HEK293T (cell line): ENCODE measurements around the gene REXO1.

Experiments
- ARNT ChIP-seq: fragments of 450-650 bp; IDR thresholded peaks from 2 replicates; pipeline ENCODE4 v1.6.1; 2017; ENCODE audit warnings: mild to moderate bottlenecking
- BHLHE40 ChIP-seq: fragments of 450-650 bp; IDR thresholded peaks from 2 replicates; pipeline ENCODE4 v1.6.1; 2016; ENCODE audit warnings: mild to moderate bottlenecking, moderate library complexity, borderline replicate concordance
- ELF4 ChIP-seq: fragments of 450-650 bp; IDR thresholded peaks from 2 replicates; pipeline ENCODE4 v1.6.1; 2017; ENCODE audit warnings: antibody characterized with exemption
- FOXM1 ChIP-seq: fragments of 450-650 bp; IDR thresholded peaks from 2 replicates; pipeline ENCODE4 v1.6.1; 2017; ENCODE audit warnings: mild to moderate bottlenecking, borderline replicate concordance
- NFRKB ChIP-seq: fragments of 450-650 bp; IDR thresholded peaks from 2 replicates; pipeline ENCODE4 v1.6.1; 2016; ENCODE audit warnings: mild to moderate bottlenecking, moderate library complexity
- SP1 ChIP-seq: fragments of 450-650 bp; IDR thresholded peaks from 2 replicates; pipeline ENCODE4 v1.6.1; 2017
- TARDBP ChIP-seq: fragments of 450-650 bp; IDR thresholded peaks from 2 replicates; pipeline ENCODE4 v1.6.1; 2016
- ZNF384 ChIP-seq: fragments of 450-650 bp; IDR thresholded peaks from 2 replicates; pipeline ENCODE4 v1.6.1; 2016

DNA sequence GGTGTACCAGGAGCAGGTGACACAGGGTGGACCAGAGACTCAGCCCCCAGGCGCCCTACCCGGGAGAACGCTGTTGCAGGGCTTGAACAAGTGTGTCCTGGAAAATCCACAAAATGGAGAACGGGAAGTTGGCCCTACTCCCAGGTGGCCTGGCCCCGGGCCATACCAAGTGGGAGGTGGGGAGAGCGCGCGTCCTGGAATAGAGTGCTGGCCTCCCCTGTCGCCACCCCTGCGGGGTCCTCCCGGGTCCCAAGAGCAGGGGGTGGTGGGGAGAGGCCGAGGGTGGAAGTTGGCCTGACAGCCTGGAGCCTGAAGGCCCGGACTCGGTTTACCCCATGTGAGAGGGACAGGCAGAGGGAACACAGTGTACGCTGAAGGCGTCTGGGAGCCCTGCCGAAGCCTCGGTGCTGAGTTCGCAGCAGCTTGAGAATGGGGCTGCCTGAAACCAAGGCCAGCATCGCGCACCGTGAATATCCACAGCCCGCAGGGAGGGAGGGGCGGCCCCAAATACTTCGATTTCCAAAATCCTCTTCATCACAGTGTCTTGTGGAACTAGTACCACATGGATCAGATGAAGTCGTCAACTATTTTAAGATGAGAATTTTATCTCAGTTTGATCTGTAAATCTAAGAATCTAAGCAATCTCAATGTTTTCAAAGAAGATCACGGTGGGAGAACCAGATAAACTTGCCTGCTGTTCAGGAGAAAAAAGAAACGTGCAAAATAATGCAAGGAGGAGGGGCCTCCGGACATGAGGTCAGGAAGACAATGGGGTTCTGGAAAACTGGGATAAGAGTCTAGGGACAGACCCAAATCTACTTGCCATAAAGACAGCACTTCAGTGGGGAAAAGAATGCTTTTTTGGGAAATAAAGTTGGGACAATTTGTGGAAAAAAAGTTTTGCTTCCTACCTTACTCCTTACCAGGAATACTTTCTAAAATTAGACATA is 25.5 kb upstream of the REXO1 start:
- TF ChIP-seq SP1 (no peak), ELF4 (no peak), ARNT (no peak), FOXM1 (no peak), NFRKB (no peak), TARDBP (no peak), ZNF384 (no peak), BHLHE40 (no peak)
